Loucy (cell line): ENCODE data around the gene DVL2.

Experiments
- EZH2phosphoT487 ChIP-seq: fragments of 200-600 bp; IDR thresholded peaks from 2 replicates; pipeline ENCODE4 v1.6.1; 2018; ENCODE audit warnings: antibody characterized with exemption, mild to moderate bottlenecking, moderate library complexity, borderline replicate concordance
- TF ChIP-seq, protein P1 (sequence below): fragments of 200-600 bp; sonication (generic); conservative IDR thresholded peaks from 2 replicates; pipeline ENCODE4 v1.5.1; 2014; ENCODE audit warnings: mild to moderate bottlenecking, antibody characterized with exemption, low read length

DNA sequence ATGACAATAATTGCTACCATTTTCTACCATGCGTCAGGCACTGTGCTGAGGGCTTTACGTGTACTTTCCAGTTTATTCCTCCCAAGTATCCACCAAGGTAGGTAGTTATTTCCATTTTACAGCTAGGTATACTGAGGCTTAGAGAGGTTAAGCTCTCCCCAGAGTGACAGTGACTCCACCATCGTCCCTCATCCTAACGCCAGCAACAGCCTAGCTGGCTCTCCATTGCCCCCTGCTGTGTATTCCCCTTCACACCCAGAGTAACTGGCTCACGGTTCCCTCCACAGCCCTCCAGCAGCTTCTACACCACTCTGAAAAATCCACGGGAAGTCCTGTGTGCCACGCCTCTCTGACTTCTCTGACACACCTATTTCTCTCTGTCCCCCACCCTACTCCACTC, 48.1 kb downstream of the DVL2 start:
- TF ChIP-seq, protein P1, sequence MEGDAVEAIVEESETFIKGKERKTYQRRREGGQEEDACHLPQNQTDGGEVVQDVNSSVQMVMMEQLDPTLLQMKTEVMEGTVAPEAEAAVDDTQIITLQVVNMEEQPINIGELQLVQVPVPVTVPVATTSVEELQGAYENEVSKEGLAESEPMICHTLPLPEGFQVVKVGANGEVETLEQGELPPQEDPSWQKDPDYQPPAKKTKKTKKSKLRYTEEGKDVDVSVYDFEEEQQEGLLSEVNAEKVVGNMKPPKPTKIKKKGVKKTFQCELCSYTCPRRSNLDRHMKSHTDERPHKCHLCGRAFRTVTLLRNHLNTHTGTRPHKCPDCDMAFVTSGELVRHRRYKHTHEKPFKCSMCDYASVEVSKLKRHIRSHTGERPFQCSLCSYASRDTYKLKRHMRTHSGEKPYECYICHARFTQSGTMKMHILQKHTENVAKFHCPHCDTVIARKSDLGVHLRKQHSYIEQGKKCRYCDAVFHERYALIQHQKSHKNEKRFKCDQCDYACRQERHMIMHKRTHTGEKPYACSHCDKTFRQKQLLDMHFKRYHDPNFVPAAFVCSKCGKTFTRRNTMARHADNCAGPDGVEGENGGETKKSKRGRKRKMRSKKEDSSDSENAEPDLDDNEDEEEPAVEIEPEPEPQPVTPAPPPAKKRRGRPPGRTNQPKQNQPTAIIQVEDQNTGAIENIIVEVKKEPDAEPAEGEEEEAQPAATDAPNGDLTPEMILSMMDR, result peak; percentile 46
- no peak for TF ChIP-seq EZH2phosphoT487
